Endothelial cell of hepatic sinusoid (primary cell): Measurements from ENCODE around the gene ANKMY1.

ENCODE experiments used
- in situ Hi-C: cut with HindIII; loops from 2 replicates; pipeline ENCODE4 v1.10.0; 2017; ENCODE audit warnings: low sequenced_read_pairs

The ANKMY1 gene

GRCh38 chr2:240465268-240465764 lies 92.5 kb downstream of the ANKMY1 start:
- in situ Hi-C loops, result no loop called here

- in situ Hi-C loops, result no loop called here
These were observed 93.1 kb downstream of the ANKMY1 start for GRCh38 chr2:240464514-240465241.

GRCh38 chr2:240463866-240464481 lies 93.8 kb downstream of the ANKMY1 start:
- in situ Hi-C loops, result no loop called here

GRCh38 chr2:240463274-240463865 lies 94.4 kb downstream of the ANKMY1 start:
- in situ Hi-C loops, result no loop called here

GRCh38 chr2:240462707-240463273 lies 95.0 kb downstream of the ANKMY1 start:
- in situ Hi-C loops, result no loop called here

GRCh38 chr2:240462073-240462706 lies 95.6 kb downstream of the ANKMY1 start:
- in situ Hi-C loops, result no loop called here

- in situ Hi-C loops, result no loop called here
These were observed 96.2 kb downstream of the ANKMY1 start for GRCh38 chr2:240461471-240462072.

GRCh38 chr2:240460781-240461431 lies 96.9 kb downstream of the ANKMY1 start:
- in situ Hi-C loops, result no loop called here

GRCh38 chr2:240460253-240460711 lies 97.5 kb downstream of the ANKMY1 start:
- in situ Hi-C loops, result no loop called here

GRCh38 chr2:240459401-240460252 lies 98.2 kb downstream of the ANKMY1 start:
- in situ Hi-C loops, result no loop called here

GRCh38 chr2:240458900-240459391 lies 98.8 kb downstream of the ANKMY1 start:
- in situ Hi-C loops, result no loop called here

- in situ Hi-C loops, result no loop called here
These were observed 99.5 kb downstream of the ANKMY1 start for GRCh38 chr2:240458044-240458899.

GRCh38 chr2:240457223-240458043 lies 100.4 kb downstream of the ANKMY1 start:
- in situ Hi-C loops, result no loop called here

- in situ Hi-C loops, result no loop called here
These were observed 101.2 kb downstream of the ANKMY1 start for GRCh38 chr2:240456447-240457222.

GRCh38 chr2:240455647-240456446 lies 101.9 kb downstream of the ANKMY1 start:
- in situ Hi-C loops, result no loop called here

- in situ Hi-C loops, result no loop called here
These were observed 102.5 kb downstream of the ANKMY1 start for GRCh38 chr2:240455272-240455646.
